ENCODE data around the gene ZNF354C.

The ZNF354C gene

DNA sequence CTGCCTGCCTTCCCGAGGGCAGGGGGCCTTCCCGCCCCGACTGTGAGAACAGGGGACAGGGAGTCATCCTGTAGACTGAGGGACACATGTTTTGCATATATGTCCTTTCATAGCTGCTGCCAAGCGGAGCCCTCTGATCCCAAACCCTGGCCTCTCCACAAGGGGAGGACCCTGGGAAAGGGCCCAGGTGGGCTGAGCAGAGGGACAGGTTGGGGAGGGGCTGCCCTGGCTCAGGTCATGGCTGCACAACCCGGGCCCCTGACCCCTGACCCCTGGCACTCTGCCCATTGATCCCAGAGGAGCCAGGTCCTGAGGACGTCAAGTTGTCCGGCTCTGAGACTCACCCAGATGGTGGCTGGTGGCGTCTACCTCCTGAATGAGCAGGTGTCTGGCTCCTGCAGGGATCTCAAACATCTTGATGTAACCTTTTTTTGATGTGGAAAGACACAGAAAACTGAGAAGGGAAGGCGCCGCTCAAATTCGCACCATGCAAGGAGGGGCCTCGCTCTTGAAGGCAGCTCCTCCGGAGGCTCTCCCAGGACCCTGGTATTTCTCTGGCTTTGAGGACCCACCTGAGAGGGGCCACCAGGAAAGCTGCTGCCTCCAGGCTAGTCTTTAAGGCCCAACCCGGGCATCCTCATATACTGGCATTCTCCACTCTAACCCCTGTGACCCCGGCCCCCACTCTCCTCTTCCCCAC lies 71.9 kb downstream of the ZNF354C start:
- DNase-seq (ENCODE audit: low read depth in 2 of 2): no peak

GRCh38 chr5:179132586-179133355 lies 72.6 kb downstream of the ZNF354C start:
- DNase-seq (ENCODE audit: low read depth in 2 of 2): no peak
- no peak overlapping the region for H3K4me3 ChIP-seq (replicated peaks in 1 of 2; ENCODE audit: low read depth in 2 of 2, low read length in 2 of 2)
- TF ChIP-seq, protein P1, sequence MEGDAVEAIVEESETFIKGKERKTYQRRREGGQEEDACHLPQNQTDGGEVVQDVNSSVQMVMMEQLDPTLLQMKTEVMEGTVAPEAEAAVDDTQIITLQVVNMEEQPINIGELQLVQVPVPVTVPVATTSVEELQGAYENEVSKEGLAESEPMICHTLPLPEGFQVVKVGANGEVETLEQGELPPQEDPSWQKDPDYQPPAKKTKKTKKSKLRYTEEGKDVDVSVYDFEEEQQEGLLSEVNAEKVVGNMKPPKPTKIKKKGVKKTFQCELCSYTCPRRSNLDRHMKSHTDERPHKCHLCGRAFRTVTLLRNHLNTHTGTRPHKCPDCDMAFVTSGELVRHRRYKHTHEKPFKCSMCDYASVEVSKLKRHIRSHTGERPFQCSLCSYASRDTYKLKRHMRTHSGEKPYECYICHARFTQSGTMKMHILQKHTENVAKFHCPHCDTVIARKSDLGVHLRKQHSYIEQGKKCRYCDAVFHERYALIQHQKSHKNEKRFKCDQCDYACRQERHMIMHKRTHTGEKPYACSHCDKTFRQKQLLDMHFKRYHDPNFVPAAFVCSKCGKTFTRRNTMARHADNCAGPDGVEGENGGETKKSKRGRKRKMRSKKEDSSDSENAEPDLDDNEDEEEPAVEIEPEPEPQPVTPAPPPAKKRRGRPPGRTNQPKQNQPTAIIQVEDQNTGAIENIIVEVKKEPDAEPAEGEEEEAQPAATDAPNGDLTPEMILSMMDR (IDR thresholded peaks at IDR 0.05; ENCODE audit: low read depth, low read length): no peak

More for the DNA sequence above, 71.9 kb downstream of the ZNF354C start:
- no peak overlapping the region for H3K4me3 ChIP-seq (replicated peaks in 1 of 2; ENCODE audit: low read depth in 2 of 2, low read length in 2 of 2)
- TF ChIP-seq, protein P1 (IDR thresholded peaks at IDR 0.05; ENCODE audit: low read depth, low read length): no peak
